ENCODE data around the gene RPRM.

GRCh38 chr2:153497938-153498629 lies 19.5 kb upstream of the RPRM start:
- TF ChIP-seq CTCF (IDR thresholded peaks at IDR 0.05) (no peak), POLR2A (IDR thresholded peaks at IDR 0.05) (no peak)

Measured in uterus (tissue), 2 donors.